Myometrial cell (primary cell): ENCODE results near the gene MAN2A1. TPM values are rescaled to one million over a fixed set of nuclear protein-coding genes. Genes with fewer than 3 reads are reported as not detected.

Experiments used
- total RNA-seq: library from RNA; depleted of rRNA; stranded (reverse); fragments of >200 nt; gene quantifications from 2 replicates; pipeline ENCODE4 v1.2.3, GENCODE V29; 2015

The MAN2A1 gene
- 48.4 and 49.8 TPM in 2 replicates for total RNA-seq

GRCh38 chr5:109689740-109690241 lies at the start of gene MAN2A1:
Gene MAN2A1, plus strand, starts transcription at chr5:109689927. Its CDS starts 491 bp downstream, at chr5:109690418.

